Hepatocyte (in vitro differentiated cells): ENCODE data around the gene PKM. TPM values are rescaled to one million over a fixed set of nuclear protein-coding genes. Genes with fewer than 3 reads are reported as not detected.

Source experiments
- DNase-seq: peaks from one replicate; pipeline ENCODE4 v3.0.0-alpha.2; 2016; ENCODE audit warnings: low spot score
- H2AFZ ChIP-seq: fragments of 200-600 bp; sonication (generic); 2 replicates; pipeline ENCODE4 v1.6.0; 2016; ENCODE audit warnings: antibody characterized with exemption, mild to moderate bottlenecking
- H3K27ac ChIP-seq: fragments of 200-600 bp; sonication (generic); 2 replicates; pipeline ENCODE4 v1.5.1; 2016; ENCODE audit warnings: mild to moderate bottlenecking
- H3K27me3 ChIP-seq: fragments of 200-600 bp; sonication (generic); 2 replicates; pipeline ENCODE4 v1.6.1; 2016
- H3K36me3 ChIP-seq: fragments of 200-600 bp; sonication (generic); replicated peaks from 2 replicates; pipeline ENCODE4 v1.5.1; 2016; ENCODE audit warnings: low read depth; ENCODE audit not compliant: insufficient read depth
- H3K4me1 ChIP-seq: fragments of 200-600 bp; sonication (generic); 2 replicates; pipeline ENCODE4 v1.5.1; 2016; ENCODE audit warnings: mild to moderate bottlenecking, moderate library complexity; ENCODE audit not compliant: insufficient read depth
- H3K4me2 ChIP-seq: fragments of 200-600 bp; sonication (generic); 2 replicates; pipeline ENCODE4 v1.6.0; 2016
- H3K4me3 ChIP-seq: fragments of 200-600 bp; sonication (generic); 2 replicates; pipeline ENCODE4 v1.5.1; 2016; ENCODE audit warnings: mild to moderate bottlenecking
- H3K79me2 ChIP-seq: fragments of 200-600 bp; sonication (generic); 2 replicates; pipeline ENCODE4 v1.6.0; 2017; ENCODE audit warnings: mild to moderate bottlenecking
- H3K9me2 ChIP-seq: fragments of 200-600 bp; sonication (generic); replicated peaks from 2 replicates; pipeline ENCODE4 v1.6.0; 2017; ENCODE audit warnings: mild to moderate bottlenecking; ENCODE audit not compliant: insufficient read depth
- H3K9me3 ChIP-seq: fragments of 200-600 bp; sonication (generic); 2 replicates; pipeline ENCODE4 v1.5.1; 2016; ENCODE audit warnings: low read depth, mild to moderate bottlenecking
- H4K20me1 ChIP-seq: fragments of 200-600 bp; sonication (generic); 2 replicates; pipeline ENCODE4 v1.6.0; 2016; ENCODE audit warnings: mild to moderate bottlenecking; ENCODE audit not compliant: insufficient read depth, poor library complexity, severe bottlenecking
- CTCF ChIP-seq: fragments of 200-600 bp; sonication (generic); IDR thresholded peaks from 2 replicates; pipeline ENCODE4 v1.5.1; 2016; ENCODE audit warnings: antibody characterized with exemption, mild to moderate bottlenecking; ENCODE audit not compliant: poor library complexity
- EZH2 ChIP-seq: fragments of 200-600 bp; sonication (generic); IDR thresholded peaks from 2 replicates; pipeline ENCODE4 v1.6.1; 2016; ENCODE audit warnings: antibody characterized with exemption, mild to moderate bottlenecking, borderline replicate concordance
- EZH2phosphoT487 ChIP-seq: fragments of 200-600 bp; sonication (generic); IDR thresholded peaks from one replicate; pipeline ENCODE4 v1.6.1; 2018; ENCODE audit warnings: antibody characterized with exemption, mild to moderate bottlenecking, low read depth, moderate library complexity; ENCODE audit not compliant: unreplicated experiment, severe bottlenecking
- WGBS: methylation state at CpG from one replicate; pipeline ENCODE4 v1.1.6; 2016; ENCODE audit warnings: low lambda C conversion rate; ENCODE audit errors: missing lambda C conversion rate; 5-methylcytosine and 5-hydroxymethylcytosine counted together
- polyA plus RNA-seq: library from polyadenylated mRNA; unstranded; fragments of >200 nt; fragmentation: Nextera tagmentation; extraction: Ambion mirVana; gene quantifications from 2 replicates; pipeline ENCODE4 v1.2.1, GENCODE V29; 2016
- total RNA-seq: library from RNA; depleted of rRNA; stranded (reverse); fragments of >200 nt; gene quantifications from 2 replicates; pipeline ENCODE4 v1.2.3, GENCODE V29; 2014

PKM gene
- total and polyA plus RNA-seq, 2 experiments from 2014 or later: 314 to 376 TPM

- DNase-seq: no peak
- Histone ChIP-seq H3K36me3 (no peaks in the 10 kb centered on the region), H3K27me3 (no peaks in the 10 kb centered on the region), H3K4me3 (no peak overlapping the region), H2AFZ (no peak overlapping the region), H3K4me1 (peaks cover 19% of the 10 kb centered on the region), H3K9me2 (no peaks in the 10 kb centered on the region), H3K9me3 (no peaks in the 10 kb centered on the region), H3K79me2 (no peaks in the 10 kb centered on the region), H4K20me1 (no peaks in the 10 kb centered on the region), H3K27ac (peak overlapping the region; percentile 81), H3K4me2 (peak overlapping the region; percentile 50)
- 93% methylated on average over 6 of the region's 6 CpGs for WGBS
- TF ChIP-seq EZH2 (no peak), CTCF (no peak), EZH2phosphoT487 (no peak)
Measured at GRCh38 chr15:72167445-72167844, 63.5 kb downstream of the PKM start.

- Histone ChIP-seq H3K79me2 (no peaks in the 10 kb centered on the region), H3K9me2 (no peaks in the 10 kb centered on the region), H3K27ac (no peak overlapping the region), H4K20me1 (no peaks in the 10 kb centered on the region), H3K4me1 (peaks cover 19% of the 10 kb centered on the region), H3K4me3 (no peak overlapping the region), H3K27me3 (no peaks in the 10 kb centered on the region), H2AFZ (no peak overlapping the region), H3K4me2 (no peak overlapping the region), H3K9me3 (no peaks in the 10 kb centered on the region), H3K36me3 (no peaks in the 10 kb centered on the region)
- TF ChIP-seq EZH2: no peak
- TF ChIP-seq CTCF: no peak
- no peak for DNase-seq
- WGBS: 92% methylated on average over 5 of the region's 5 CpGs
Measured at GRCh38 chr15:72166716-72167417, 64.1 kb downstream of the PKM start.

- 89% methylated on average over 4 of the region's 4 CpGs for WGBS
Measured at GRCh38 chr15:72163719-72164118, 67.3 kb downstream of the PKM start.

More at GRCh38 chr15:72163719-72164118, 67.3 kb downstream of the PKM start:
- Histone ChIP-seq H4K20me1 (no peaks in the 10 kb centered on the region), H3K4me1 (peaks cover 13% of the 10 kb centered on the region), H3K4me2 (no peak overlapping the region), H3K27me3 (no peaks in the 10 kb centered on the region), H3K4me3 (no peak overlapping the region), H3K9me2 (no peaks in the 10 kb centered on the region), H3K27ac (no peak overlapping the region), H3K9me3 (no peaks in the 10 kb centered on the region), H3K36me3 (no peaks in the 10 kb centered on the region), H2AFZ (no peak overlapping the region), H3K79me2 (no peaks in the 10 kb centered on the region)
- TF ChIP-seq EZH2phosphoT487 (no peak), CTCF (no peak), EZH2 (no peak)
- DNase-seq: no peak
